HG03432 (cell line): ENCODE results near the gene ATXN10.
"Not testable (repeated sequence)": the region's sequence is repeated elsewhere in the genome, so short reads cannot be mapped to it uniquely, and the experiment has no call there.

Source experiments
- ATAC-seq: cut with Tn5 transposase; IDR thresholded peaks from one replicate; pipeline ENCODE4 v1.9.1; 2021; ENCODE audit warnings: mild to moderate bottlenecking, moderate library complexity; ENCODE audit not compliant: unreplicated experiment

ATXN10 gene

DNA sequence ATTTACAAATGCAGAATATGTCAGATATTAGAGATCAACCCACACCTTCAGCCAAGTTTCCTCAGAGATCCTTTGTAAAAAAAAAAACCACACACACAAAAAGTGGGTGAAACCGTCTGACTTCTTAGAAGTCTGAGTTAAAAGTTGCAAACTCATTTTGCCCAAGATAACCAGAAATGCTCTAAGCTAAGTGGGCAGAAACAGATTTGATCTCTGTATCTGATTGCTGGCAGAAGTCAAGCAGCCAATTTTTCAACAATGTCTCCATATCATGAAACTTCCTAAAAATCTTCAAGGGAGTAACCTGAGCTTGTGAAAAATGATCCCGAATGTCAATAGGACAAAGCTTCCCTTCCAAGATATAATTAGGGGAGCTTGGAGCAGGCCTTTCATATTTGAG, 28.6 kb upstream of the ATXN10 start:
- no peak for ATAC-seq

- no peak for ATAC-seq
Measured at GRCh38 chr22:45644714-45645113, 26.9 kb upstream of the ATXN10 start.

- ATAC-seq: no peak
Measured at GRCh38 chr22:45645150-45645525, 26.5 kb upstream of the ATXN10 start.

- ATAC-seq: no peak
Measured at GRCh38 chr22:45645526-45646414, 25.9 kb upstream of the ATXN10 start.

DNA sequence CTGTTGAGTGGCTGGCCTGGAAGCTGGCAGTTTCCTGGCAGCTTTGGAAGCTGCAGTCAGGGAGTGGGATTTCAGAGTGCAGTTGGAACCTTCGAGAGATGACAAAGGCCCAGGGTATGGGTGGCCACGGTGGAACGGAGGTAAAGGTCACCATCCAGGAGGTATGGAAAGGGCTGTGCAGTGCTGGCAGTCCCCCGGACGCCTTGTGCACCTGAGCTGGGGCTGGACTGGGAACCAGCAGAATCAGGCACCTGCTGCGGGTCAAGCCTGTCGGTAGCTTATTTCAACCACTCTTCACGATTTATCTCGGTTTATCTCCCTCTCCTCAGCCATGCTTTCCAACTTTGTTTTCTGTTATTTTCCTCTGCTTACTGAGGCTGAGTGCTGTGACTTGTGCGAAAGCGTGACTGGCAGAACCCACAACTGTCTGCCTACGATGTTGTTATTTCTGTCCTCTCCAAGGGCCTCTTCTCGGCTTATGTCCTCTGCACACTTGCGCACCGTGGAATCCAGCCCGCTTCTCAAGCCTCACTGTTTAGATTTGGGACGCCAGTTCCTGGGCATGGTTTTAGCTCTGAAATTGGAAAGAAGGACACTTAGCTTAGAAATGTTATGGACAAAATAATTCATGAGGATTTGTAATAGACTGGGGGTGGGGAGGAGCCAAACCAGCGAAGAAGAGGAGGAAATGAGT, 24.0 kb upstream of the ATXN10 start:
- no peak for ATAC-seq

GRCh38 chr22:45648301-45649117, 23.1 kb upstream of the ATXN10 start:
- no peak for ATAC-seq

DNA sequence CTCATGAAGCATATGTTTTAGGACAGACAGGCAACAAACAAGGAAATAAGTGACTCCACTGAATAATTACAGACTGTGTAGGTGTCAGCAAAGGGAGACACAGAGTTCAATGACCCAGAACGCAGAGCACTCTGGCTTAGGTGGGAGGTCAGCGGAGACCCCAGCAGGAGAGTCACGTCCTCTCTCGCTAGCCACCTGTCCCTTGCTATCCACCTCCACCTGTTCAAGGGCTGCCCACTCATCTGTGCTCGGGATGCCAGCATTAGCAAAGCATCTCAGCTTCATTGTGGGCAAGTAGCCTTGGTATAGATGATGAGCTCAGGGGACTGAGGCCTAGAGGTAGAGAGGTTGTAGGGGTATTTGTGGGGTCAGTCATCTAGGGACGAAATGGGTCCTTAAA, 21.8 kb upstream of the ATXN10 start:
- no peak for ATAC-seq

DNA sequence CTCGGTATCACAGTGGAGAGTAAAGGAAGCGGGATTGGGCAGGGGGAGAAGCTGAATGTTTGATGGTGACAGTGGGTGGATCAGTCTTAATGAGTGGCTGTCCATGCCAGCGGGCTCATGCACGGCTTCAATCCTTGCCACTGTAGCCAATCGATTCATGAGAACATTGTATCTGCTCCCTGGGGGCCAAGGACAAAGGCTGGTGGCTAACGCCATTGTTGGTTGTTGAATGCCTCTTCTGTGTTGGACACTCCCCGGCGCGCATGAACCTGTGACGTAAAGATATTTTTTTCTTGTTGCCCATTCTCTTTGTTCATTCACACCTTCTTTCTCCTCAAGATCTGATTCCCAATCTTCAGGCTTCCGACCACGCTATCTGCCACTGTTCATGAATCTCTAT, 20.9 kb upstream of the ATXN10 start:
- ATAC-seq: no peak

DNA sequence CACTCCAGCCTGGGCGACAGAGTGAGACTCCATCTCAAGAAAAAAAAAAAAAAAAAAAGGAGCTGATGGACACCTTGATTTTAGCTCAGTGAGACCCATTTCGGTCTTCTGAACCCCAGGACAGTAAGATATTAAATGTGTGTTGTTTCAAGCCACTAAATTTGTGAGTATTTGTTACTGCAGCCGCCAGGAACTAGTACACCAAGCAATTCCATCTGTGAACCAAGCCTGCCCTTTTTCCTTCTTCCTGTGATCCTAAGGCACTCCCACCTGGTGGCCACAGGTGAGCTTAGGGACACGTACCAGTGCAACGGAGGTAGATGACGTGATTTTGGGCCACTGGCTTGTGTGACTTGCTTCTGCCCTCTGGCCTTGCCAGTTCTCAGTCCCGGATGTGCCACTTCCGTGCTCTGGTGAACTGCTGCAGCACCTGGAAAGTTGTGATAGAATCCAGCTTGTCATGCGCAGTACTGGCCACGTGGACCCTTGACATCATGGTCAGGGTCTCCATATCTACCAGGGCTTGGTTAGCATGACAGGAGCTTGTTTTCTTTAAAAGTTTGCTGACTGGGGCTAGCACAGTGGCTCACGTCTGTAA, 19.6 kb upstream of the ATXN10 start:
- no peak for ATAC-seq

DNA sequence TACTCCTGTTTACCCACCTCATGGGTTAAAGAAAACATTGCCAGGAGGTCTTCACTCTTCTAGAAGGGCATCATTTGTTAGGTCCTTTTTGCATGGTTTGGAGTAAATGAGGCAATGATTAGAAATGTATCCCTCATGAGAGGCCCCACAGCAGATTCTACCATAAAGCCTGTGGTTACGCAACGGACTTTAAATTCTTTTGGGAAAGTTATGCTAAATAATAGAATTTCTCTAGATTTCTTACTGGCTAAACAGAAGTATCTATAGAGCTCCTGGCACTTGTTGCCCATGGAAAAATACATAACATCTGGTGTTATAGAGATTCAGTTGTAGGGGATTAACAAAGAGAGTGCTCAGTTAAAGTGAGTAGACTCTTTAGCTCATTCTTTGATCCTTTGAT, 15.1 kb upstream of the ATXN10 start:
- ATAC-seq: no peak

DNA sequence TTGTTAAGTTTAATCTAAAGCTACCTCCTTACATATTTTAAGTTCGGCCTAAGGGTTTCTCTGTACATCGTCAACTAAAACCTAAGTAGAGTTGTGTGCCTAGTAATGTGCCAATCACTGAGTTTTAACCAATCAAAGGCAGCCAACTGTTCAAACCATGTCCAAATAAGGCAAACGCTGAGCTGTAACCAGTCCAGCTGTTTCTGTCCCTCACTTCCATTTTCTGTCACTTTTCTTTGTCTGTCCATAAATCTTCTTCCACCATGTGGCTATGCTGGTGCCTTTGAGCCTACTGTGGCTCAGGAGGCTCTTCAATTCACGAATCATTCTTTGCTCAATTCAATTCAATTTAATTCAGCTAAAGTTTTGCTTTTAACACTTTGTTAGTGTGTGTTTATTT, 13.9 kb upstream of the ATXN10 start:
- ATAC-seq: no peak

DNA sequence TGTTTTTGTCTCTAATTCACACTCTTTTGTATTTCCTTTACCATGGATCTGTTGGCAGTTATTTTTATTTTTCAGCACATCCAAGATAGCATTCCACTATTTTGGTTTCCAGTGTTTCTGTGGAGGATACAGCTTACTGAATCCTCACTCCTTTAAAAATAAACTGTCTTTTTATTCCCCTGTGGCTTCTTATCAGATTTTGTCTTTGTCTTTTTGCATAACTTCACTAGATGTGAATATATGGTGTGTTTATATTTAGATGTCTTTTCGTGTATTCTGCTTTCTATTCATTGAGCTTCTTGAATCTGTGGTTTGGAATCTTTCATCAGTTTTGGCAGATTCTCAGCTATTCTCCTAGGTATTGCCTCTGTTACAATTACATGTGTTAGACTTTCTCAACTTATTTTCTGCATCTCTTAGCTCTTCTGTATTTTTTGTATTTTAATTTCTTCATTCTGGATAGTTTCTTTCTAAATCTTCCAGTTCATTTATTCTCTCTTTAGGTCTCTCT, 7.4 kb upstream of the ATXN10 start:
- no peak for ATAC-seq

DNA sequence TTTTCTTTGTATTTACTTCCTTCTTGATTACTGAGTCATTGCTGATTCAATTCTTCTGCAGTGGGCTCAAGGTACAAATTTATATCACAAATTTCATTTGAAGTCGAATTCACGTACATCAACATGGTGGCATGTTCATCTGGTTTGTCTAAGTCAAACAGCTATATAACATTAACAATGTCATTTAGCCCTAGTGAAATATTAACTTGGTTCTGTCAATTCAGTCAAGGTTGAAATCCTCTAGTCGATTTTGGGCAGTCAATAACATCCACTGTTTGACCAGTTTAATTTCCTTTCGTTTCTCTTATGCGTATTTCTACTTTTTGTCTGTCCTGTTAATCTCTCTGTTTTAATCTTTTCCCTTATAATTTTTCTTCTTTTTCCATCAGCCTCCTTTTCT, 4.1 kb upstream of the ATXN10 start:
- no peak for ATAC-seq

DNA sequence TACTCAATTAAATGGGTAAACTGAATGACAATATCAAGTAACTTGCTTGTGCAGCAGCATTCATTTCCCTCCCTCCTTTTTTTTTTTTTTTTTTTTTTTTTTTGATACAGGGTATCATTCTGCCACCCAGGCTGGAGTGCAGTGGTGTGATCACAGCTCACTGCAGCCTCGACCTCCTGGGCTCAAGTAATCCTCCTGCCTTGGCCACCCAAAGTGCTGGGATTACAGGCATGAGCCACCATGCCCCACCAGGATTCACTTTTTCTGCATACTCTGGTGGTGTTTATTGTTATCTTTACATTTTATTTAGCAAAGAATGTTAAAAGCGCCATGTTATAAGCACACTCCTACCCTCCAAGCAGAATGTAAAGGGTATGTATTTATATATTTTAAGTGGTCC, 1.3 kb upstream of the ATXN10 start:
- ATAC-seq: not testable (repeated sequence)

DNA sequence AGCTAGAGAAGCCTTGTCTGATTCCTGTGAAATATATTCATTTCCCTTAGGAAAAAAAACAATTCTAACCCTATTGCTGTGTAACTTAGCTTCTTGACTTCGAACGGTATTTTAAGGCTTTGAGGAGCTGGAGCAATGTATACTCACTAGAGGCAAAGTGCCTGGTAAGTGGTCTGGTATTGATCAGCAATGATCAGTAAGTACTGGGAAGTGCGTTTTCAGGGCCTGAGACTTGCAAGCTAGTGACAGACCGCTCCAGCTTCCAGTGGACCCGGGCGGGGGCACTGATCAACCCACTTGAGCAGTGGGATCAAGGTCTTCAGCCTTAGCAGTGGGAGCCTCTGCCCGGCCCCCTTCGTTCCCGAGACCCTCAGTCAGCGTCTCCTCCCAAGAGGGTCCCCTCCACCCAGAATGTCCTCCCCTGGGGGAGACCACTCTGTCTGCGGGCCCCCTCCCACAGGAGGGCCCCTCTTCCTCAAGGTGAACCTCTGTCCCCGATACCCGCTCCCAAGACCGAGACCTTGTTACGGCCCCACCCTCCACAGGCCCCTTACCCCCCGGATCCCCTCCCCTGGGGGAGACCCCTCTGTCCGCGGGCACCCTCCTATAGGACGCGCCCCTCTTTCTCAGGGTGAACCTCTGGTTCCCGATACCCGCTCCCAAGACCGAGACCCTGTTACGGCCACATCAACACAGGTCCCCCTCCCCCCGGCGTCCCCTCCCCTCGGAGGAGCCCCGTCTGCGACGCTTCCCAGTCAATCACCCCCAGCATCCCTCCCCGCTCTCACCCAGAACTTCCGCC, 452 bp upstream of the ATXN10 start:
- no peak for ATAC-seq

DNA sequence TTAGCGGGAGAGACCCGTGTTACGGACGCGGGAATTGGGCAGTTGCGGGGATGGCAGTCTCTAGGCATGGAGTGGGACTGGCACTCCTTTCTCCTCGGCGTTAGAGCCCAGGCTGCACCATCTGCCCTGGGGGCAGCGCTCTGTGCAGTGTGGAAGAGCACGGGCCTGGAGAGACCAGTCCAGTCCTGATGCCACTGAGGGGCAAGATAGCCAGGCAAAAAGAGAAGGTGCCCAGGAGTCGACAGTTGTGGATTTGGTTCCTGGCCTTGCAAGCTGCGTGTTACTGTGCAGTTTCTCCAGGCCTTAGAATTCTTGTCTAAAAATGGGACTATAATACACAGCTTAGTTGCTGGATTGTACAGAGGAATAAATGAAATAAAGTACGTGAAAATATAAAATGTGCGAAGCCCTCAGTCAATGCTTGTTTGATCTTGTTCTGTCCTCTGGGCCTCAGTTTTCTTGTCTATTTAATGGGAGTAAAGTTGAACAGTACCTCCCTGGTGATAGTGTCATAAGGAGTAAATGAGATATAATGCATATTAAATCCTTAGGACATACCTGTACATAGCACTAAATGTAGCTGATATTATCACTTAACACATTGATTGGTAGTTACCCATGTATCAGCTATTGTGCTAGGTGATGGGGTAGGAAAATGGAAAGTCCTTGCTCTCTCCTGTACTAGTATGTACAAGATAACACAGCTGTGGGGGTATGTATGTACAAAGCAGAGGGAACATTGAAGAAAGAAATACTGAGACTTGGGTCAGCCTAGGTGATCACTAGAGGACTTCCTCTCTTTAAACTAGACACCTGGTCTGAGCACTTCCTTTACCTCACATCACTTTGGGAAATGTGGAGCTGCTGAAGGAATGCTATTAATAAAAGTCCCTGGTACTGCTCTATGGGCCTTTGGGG, 1.2 kb downstream of the ATXN10 start:
- no peak for ATAC-seq

DNA sequence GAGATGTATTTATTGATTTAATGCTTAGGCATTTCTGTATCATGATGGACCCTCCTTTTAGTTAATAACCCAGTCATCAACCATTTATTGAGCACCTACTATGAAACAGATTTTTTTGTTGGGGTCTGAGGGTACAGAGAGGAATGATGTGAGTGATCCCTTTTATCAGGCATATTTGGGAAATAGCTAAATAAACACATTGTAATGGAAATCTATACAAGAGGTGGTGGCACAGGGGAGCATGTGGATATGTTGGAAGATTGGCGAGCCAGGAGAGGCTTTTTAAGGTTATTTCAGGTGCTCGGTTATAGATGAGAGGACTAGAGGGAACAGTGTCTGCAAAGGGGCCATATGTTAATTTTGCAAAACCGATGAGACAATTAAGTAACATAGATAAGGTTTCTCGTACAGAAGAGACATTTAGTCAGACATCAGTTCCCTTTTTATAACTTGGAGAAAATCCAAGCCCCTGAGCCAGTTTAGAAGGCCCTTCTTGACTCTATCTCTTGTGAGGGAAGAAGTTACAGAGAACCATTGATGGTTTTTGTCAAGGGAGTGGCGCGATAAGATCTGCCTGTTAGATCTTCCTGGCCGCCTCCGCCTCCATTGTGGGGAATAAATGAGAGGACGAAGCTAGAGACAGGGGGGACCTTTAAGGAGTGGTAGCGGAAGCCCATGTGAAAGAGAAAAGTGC, 2.0 kb downstream of the ATXN10 start:
- no peak for ATAC-seq

GRCh38 chr22:45676024-45676423, 4.4 kb downstream of the ATXN10 start:
- no peak for ATAC-seq

DNA sequence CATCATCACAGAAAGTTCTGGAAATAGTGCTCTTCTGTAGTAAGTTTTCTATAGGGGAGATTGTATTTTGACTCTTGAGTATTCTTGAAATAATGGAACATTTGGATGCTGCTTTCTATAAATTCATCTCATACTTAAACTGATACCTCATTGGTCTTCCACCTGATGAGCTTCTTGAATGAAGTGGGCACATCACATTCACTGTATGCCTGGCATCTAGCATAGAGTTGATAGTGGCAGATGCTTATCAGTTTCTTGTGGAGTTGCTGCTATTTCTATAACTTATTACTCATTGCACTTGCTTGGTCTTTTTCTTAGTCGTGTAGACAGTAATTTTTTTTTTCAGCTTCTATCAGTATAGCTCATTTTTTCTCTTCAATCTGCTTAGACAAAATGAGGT, 5.4 kb downstream of the ATXN10 start:
- no peak for ATAC-seq
